ENCODE data around the gene TXNL4A.
"Not testable (repeated sequence)": the region's sequence is repeated elsewhere in the genome, so short reads cannot be mapped to it uniquely, and the experiment has no call there.

Gene TXNL4A, protein sequence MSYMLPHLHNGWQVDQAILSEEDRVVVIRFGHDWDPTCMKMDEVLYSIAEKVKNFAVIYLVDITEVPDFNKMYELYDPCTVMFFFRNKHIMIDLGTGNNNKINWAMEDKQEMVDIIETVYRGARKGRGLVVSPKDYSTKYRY

DNA sequence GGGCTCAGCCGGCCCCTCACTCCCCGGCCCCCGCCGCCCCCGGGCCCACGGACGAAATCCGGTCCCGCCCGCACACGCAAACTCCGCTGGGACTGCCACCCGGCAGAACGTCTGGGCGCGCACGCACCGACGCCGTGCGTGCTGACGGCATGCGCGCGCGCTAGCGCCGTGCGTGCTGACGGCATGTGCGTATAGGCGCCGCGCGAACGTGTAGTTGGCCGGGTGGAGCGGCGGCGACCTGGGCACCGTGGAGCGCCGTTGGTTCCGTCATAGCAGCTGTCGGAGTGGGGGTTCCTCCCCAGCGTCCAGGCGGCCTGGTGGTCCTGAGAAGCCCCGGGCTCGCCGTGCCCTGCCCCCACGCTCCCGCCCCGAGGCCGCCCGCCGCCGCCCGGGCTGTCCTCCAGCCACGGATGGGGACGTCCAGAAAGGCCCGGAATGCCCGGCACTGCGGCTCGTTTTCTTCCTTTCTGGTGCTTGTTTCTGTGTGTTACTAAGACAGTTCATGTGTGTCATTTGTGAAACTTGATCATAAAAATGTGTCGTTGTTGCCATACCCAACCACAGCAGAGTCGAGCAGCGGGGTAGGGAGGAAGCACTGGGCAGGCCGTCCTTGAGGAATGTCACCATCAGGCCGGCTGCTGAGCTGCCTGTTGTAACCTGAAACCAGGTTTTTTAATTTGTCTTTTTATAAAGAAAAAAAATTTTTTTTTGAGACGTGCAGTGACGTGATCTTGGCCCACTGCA is at the start of gene TXNL4A:
Gene TXNL4A (minus strand): TSS at position 113 of the 744 bp plus-strand sequence. CDS start 171 bp downstream, outside the sequence.
- Histone ChIP-seq H3K9me3 (ENCODE audit: low read length) (peaks cover 1% of the 10 kb centered on the region), H3K36me3 (ENCODE audit: insufficient read depth, low read length) (peaks cover 19% of the 10 kb centered on the region), H3K4me3 (ENCODE audit: low read length) (peak within 1 kb of the TSS; percentile 98), H3K27me3 (ENCODE audit: insufficient read depth, low read length) (no peaks in the 10 kb centered on the region), H3K4me1 (ENCODE audit: insufficient read depth, low read length) (peaks cover 14% of the 10 kb centered on the region), H2AFZ (ENCODE audit: low read depth, low read length) (peak within 1 kb of the TSS; percentile 83)

GRCh38 chr18:80037300-80037699 is 48.9 kb upstream of the TXNL4A start:
- Histone ChIP-seq H3K4me1 (ENCODE audit: insufficient read depth, low read length) (peaks cover 18% of the 10 kb centered on the region), H3K36me3 (ENCODE audit: insufficient read depth, low read length) (peaks cover 29% of the 10 kb centered on the region), H3K27me3 (ENCODE audit: insufficient read depth, low read length) (no peaks in the 10 kb centered on the region), H3K9me3 (ENCODE audit: low read length) (no peaks in the 10 kb centered on the region), H3K4me3 (ENCODE audit: low read length) (no peak overlapping the region), H2AFZ (ENCODE audit: low read depth, low read length) (no peak overlapping the region)

- Histone ChIP-seq H3K4me1 (ENCODE audit: insufficient read depth, low read length) (peaks cover 18% of the 10 kb centered on the region), H3K36me3 (ENCODE audit: insufficient read depth, low read length) (peaks cover 25% of the 10 kb centered on the region), H3K9me3 (ENCODE audit: low read length) (no peaks in the 10 kb centered on the region), H3K27me3 (ENCODE audit: insufficient read depth, low read length) (no peaks in the 10 kb centered on the region), H2AFZ (ENCODE audit: low read depth, low read length) (no peak overlapping the region), H3K4me3 (ENCODE audit: low read length) (peak overlapping the region; percentile 99)
Measured at GRCh38 chr18:80035997-80036396, 47.6 kb upstream of the TXNL4A start.

DNA sequence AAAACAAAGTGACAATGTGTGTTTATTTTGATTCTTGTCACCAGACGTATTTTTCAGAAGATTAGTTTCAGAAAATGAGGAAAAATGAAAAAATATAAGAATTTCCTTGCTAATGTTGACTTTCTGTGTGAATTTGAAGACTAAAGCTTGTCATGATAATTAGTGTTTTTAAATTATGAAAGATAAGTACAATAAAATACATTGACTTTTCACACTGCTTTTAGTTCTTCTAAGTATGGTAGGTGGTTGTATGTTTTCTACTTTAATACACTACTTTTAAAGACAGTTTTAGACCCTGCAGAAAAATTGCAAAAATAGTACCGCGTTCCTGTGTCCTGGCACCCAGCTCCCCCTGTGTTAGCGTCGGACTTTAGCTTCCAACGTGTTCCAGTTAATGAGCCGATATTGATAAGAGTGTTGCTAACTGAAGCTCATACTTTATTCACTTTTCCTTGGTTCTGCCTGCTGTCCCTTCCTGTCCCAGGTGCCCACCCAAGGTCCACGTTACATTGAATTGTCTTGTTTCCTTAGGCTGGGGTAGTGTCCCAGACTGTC is 46.6 kb upstream of the TXNL4A start:
- Histone ChIP-seq H3K4me3 (ENCODE audit: low read length) (peak overlapping the region; percentile 99), H2AFZ (ENCODE audit: low read depth, low read length) (peak overlapping the region; percentile 85), H3K4me1 (ENCODE audit: insufficient read depth, low read length) (peaks cover 18% of the 10 kb centered on the region), H3K9me3 (ENCODE audit: low read length) (peaks cover 2% of the 10 kb centered on the region), H3K27me3 (ENCODE audit: insufficient read depth, low read length) (no peaks in the 10 kb centered on the region), H3K36me3 (ENCODE audit: insufficient read depth, low read length) (peaks cover 19% of the 10 kb centered on the region)

DNA sequence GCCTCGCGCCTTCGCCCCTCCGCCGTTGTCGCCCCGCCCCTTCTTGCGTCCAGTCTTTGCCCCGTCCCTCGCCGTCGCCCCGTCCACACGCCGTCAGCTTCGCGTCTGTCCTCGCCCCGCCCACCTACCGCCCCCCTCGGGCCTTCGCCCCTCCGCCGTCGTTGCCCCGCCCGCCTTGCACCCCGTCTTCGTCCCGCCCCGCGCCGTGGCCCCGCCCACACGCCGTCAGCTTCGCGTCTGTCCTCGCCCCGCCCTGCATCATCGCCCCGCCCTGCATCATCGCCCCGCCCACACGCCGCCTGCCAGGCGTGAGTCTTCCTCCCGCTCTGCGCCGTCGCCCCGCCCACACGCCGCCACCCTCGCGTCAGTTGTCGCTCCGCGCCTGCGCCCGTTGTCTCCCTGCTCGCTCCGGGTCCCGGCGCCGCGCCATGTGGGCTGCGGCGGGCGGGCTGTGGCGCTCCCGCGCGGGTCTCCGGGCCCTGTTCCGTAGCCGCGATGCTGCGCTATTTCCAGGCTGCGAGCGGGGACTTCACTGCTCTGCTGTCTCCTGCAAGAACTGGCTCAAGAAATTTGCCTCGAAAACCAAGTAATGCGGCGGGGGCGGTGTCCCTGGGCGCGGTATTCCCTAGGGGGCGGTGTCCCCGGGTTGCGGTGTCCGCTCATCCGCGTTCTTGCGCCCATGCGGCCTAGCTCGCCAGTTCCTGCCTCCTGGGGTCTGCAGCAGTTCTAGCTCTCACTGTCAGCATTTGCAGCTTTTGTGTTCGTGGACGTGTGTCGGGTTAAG is 45.9 kb upstream of the TXNL4A start, which contains the start of gene RBFA:
Gene RBFA (plus strand): TSS at position 367 of the 784 bp plus-strand sequence. CDS start 62 bp downstream, at position 429.
- peaks cover 2% of the 10 kb centered on the region for H3K9me3 ChIP-seq (ENCODE audit: low read length)
- peaks cover 15% of the 10 kb centered on the region for H3K36me3 ChIP-seq (ENCODE audit: insufficient read depth, low read length)
- peak within 1 kb of the TSS; percentile 99 for H3K4me3 ChIP-seq (ENCODE audit: low read length)
- H3K27me3 ChIP-seq (ENCODE audit: insufficient read depth, low read length): no peaks in the 10 kb centered on the region
- H3K4me1 ChIP-seq (ENCODE audit: insufficient read depth, low read length): peaks cover 18% of the 10 kb centered on the region
- H2AFZ ChIP-seq (ENCODE audit: low read depth, low read length): peak within 1 kb of the TSS; percentile 85

GRCh38 chr18:80033181-80034067 is 45.1 kb upstream of the TXNL4A start:
- Histone ChIP-seq H2AFZ (ENCODE audit: low read depth, low read length) (peak overlapping the region; percentile 77), H3K9me3 (ENCODE audit: low read length) (peaks cover 4% of the 10 kb centered on the region), H3K27me3 (ENCODE audit: insufficient read depth, low read length) (no peaks in the 10 kb centered on the region), H3K4me3 (ENCODE audit: low read length) (peak overlapping the region; percentile 85), H3K36me3 (ENCODE audit: insufficient read depth, low read length) (peaks cover 9% of the 10 kb centered on the region), H3K4me1 (ENCODE audit: insufficient read depth, low read length) (peaks cover 18% of the 10 kb centered on the region)

DNA sequence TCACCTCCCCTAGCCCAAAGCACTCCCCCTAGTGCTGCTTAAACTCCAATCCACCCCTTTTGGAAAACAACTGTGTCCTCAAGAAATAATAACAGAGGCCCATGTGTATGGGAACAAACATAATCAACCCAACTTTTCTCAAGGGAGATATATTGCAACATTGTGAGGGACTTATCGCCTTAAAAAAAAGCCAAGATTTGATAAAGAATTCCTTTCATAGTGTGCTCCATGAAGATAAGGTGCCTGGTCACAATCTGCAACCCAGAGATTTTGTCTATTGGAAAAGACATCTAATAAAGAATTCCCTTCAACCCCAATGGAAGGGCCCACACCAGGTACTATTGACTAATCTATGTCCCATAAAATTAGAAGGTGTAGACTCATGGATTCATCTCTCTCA is 41.3 kb upstream of the TXNL4A start:
- no peak overlapping the region for H2AFZ ChIP-seq (ENCODE audit: low read depth, low read length)
- H3K4me3 ChIP-seq (ENCODE audit: low read length): no peak overlapping the region
- H3K9me3 ChIP-seq (ENCODE audit: low read length): peaks cover 7% of the 10 kb centered on the region
- H3K27me3 ChIP-seq (ENCODE audit: insufficient read depth, low read length): no peaks in the 10 kb centered on the region
- peaks cover 6% of the 10 kb centered on the region for H3K4me1 ChIP-seq (ENCODE audit: insufficient read depth, low read length)
- no peaks in the 10 kb centered on the region for H3K36me3 ChIP-seq (ENCODE audit: insufficient read depth, low read length)

GRCh38 chr18:80027719-80028118 is 39.4 kb upstream of the TXNL4A start:
- not testable (repeated sequence) for H2AFZ ChIP-seq (ENCODE audit: low read depth, low read length); H3K27me3 ChIP-seq (ENCODE audit: insufficient read depth, low read length); H3K4me1 ChIP-seq (ENCODE audit: insufficient read depth, low read length); H3K36me3 ChIP-seq (ENCODE audit: insufficient read depth, low read length); H3K4me3 ChIP-seq (ENCODE audit: low read length)
- H3K9me3 ChIP-seq (ENCODE audit: low read length): peaks cover 21% of the 10 kb centered on the region

GRCh38 chr18:80026363-80026762 is 38.0 kb upstream of the TXNL4A start:
- Histone ChIP-seq H3K9me3 (ENCODE audit: low read length) (peaks cover 34% of the 10 kb centered on the region), H3K27me3 (ENCODE audit: insufficient read depth, low read length) (no peaks in the 10 kb centered on the region), H2AFZ (ENCODE audit: low read depth, low read length) (no peak overlapping the region), H3K4me1 (ENCODE audit: insufficient read depth, low read length) (no peaks in the 10 kb centered on the region), H3K4me3 (ENCODE audit: low read length) (no peak overlapping the region), H3K36me3 (ENCODE audit: insufficient read depth, low read length) (no peaks in the 10 kb centered on the region)

DNA sequence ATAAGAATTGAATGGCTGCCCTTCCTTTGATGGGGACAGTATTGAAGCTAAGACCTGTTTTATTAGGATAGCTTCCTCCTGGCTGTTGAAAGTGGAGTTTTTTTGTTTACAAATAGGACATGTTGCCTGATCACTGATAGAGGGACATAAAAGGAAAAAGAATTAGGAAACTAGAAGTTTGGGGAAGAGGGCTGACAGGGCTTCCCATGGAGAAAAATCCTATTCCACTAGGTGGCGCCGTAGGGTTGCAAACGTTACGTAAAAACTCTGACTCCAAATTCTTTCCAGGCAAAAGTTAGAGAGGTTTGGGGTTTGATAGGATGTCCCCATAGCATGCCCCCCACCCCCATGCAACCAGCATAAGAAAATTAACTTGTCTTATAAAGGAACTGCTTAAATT is 34.8 kb upstream of the TXNL4A start:
- H3K9me3 ChIP-seq (ENCODE audit: low read length): peaks cover 36% of the 10 kb centered on the region
- no peaks in the 10 kb centered on the region for H3K27me3 ChIP-seq (ENCODE audit: insufficient read depth, low read length)
- no peak overlapping the region for H2AFZ ChIP-seq (ENCODE audit: low read depth, low read length)
- H3K4me3 ChIP-seq (ENCODE audit: low read length): no peak overlapping the region
- H3K4me1 ChIP-seq (ENCODE audit: insufficient read depth, low read length): no peaks in the 10 kb centered on the region
- H3K36me3 ChIP-seq (ENCODE audit: insufficient read depth, low read length): no peaks in the 10 kb centered on the region

DNA sequence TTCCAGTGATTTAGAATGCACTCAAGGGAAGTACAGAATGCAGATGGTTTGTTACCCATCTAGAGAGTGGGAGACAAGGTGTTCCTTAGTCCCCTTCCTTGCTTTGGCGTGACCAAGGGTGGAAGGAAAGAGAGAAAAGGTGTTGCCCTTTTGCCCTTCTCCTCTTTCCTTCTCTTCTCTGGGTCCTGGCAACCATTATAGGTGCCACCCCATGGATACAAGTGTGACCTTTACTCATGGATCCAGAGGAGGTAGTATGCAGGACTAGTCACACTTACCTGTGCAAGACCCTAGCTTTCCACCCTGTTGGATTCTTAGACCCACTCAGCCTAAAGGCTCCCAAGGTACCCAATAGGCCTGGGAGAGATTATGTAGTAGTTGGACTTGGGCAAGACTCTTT is 34.2 kb upstream of the TXNL4A start:
- H3K27me3 ChIP-seq (ENCODE audit: insufficient read depth, low read length): no peaks in the 10 kb centered on the region
- no peak overlapping the region for H2AFZ ChIP-seq (ENCODE audit: low read depth, low read length)
- peaks cover 36% of the 10 kb centered on the region for H3K9me3 ChIP-seq (ENCODE audit: low read length)
- no peak overlapping the region for H3K4me3 ChIP-seq (ENCODE audit: low read length)
- no peaks in the 10 kb centered on the region for H3K36me3 ChIP-seq (ENCODE audit: insufficient read depth, low read length)
- no peaks in the 10 kb centered on the region for H3K4me1 ChIP-seq (ENCODE audit: insufficient read depth, low read length)

- Histone ChIP-seq H2AFZ (ENCODE audit: low read depth, low read length) (no peak overlapping the region), H3K27me3 (ENCODE audit: insufficient read depth, low read length) (no peaks in the 10 kb centered on the region), H3K9me3 (ENCODE audit: low read length) (peaks cover 23% of the 10 kb centered on the region), H3K36me3 (ENCODE audit: insufficient read depth, low read length) (no peaks in the 10 kb centered on the region), H3K4me3 (ENCODE audit: low read length) (no peak overlapping the region), H3K4me1 (ENCODE audit: insufficient read depth, low read length) (no peaks in the 10 kb centered on the region)
Measured at GRCh38 chr18:80012714-80013113, 24.4 kb upstream of the TXNL4A start.

All from neuron (in vitro differentiated cells).